ENCODE data around the gene ZSCAN5C.

The ZSCAN5C gene

DNA sequence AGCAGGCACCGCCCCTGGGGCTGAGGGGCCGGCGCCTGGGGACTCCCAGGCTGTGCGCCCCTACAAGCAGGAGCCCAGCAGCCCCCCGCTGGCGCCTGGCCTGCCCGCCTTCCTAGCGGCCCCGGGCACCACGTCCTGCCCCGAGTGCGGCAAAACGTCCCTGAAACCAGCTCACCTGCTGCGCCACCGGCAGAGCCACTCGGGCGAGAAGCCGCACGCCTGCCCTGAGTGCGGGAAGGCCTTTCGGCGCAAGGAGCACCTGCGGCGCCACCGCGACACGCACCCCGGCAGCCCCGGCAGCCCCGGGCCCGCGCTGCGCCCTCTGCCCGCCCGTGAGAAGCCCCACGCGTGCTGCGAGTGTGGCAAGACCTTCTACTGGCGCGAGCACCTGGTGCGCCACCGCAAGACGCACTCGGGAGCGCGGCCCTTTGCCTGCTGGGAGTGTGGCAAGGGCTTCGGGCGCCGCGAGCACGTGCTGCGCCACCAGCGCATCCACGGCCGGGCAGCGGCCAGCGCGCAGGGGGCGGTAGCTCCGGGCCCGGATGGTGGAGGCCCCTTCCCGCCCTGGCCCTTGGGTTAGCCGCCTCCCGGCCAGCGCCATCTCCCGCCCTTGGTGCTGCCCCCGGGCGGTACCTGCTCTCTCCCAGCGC, 42.3 kb upstream of the ZSCAN5C start:
- Histone ChIP-seq H3K4me1 (ENCODE audit: control insufficient read depth, insufficient read depth, low read length) (no peaks in the 10 kb centered on the region), H3K4me3 (ENCODE audit: low read depth, low read length) (no peak overlapping the region), H3K9me3 (ENCODE audit: control insufficient read depth, insufficient read depth, low read depth, low read length) (no peaks in the 10 kb centered on the region), H3K27ac (ENCODE audit: extremely low read depth, low read depth, low read length) (no peak overlapping the region), H3K36me3 (ENCODE audit: control insufficient read depth in 2 of 2, insufficient read depth in 1 of 2, low read length in 2 of 2) (peaks cover 17 to 64% of the 10 kb centered on the region in 2 experiments)
- ChIA-PET CTCF (interaction anchor here (1.1 kb wide), 1 partner anchor 78 kb away, joined by 4 read pairs; no protein-coding TSS in a partner anchor), POLR2A (no interaction called here)
- TF ChIP-seq ZIC2 (tag by site-specific recombination; IDR thresholded peaks at IDR 0.05) (no peak), ZNF514 (tag by site-specific recombination; IDR thresholded peaks at IDR 0.05) (no peak), ZNF239 (tag by site-specific recombination; IDR thresholded peaks at IDR 0.05) (no peak), SP2 (tag by site-specific recombination; IDR thresholded peaks at IDR 0.05) (no peak), ZNF747 (tag by site-specific recombination; IDR thresholded peaks at IDR 0.05) (no peak), ZFP69B (tag by site-specific recombination; IDR thresholded peaks at IDR 0.05) (no peak)
- TF ChIP-seq, protein P1, sequence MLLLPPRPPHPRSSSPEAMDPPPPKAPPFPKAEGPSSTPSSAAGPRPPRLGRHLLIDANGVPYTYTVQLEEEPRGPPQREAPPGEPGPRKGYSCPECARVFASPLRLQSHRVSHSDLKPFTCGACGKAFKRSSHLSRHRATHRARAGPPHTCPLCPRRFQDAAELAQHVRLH (tag by site-specific recombination; IDR thresholded peaks at IDR 0.05) = no peak
- TF ChIP-seq, protein P2, sequence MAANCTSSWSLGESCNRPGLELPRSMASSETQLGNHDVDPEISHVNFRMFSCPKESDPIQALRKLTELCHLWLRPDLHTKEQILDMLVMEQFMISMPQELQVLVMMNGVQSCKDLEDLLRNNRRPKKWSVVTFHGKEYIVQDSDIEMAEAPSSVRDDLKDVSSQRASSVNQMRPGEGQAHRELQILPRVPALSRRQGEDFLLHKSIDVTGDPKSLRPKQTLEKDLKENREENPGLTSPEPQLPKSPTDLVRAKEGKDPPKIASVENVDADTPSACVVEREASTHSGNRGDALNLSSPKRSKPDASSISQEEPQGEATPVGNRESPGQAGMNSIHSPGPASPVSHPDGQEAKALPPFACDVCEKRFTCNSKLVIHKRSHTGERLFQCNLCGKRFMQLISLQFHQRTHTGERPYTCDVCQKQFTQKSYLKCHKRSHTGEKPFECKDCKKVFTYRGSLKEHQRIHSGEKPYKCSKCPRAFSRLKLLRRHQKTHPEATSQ (tag by site-specific recombination; IDR thresholded peaks at IDR 0.05) = no peak

DNA sequence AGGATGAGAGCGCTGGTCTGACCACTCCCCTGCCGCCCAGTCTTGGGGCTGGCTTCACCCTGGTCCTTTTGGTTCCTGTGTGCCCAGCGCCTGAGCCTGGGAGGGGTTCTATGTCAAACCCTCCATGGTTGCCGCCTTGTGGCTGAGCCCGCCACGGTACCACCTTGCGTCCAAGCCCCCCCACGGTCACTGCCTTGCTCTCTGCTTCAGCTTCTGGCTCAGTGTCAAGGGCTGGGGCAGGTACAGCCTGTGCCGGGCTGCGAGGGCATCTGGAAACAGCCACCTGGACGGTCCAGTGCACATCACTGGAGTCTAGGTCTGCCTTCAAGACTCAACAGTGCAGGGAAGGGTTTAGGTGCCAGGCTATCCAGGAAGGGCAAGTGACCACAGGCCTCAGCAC, 40.5 kb upstream of the ZSCAN5C start:
- Histone ChIP-seq H3K9me3 (ENCODE audit: control insufficient read depth, insufficient read depth, low read depth, low read length) (no peaks in the 10 kb centered on the region), H3K4me1 (ENCODE audit: control insufficient read depth, insufficient read depth, low read length) (no peaks in the 10 kb centered on the region), H3K4me3 (ENCODE audit: low read depth, low read length) (no peak overlapping the region), H3K36me3 (ENCODE audit: control insufficient read depth in 2 of 2, insufficient read depth in 1 of 2, low read length in 2 of 2) (peaks cover 13 to 46% of the 10 kb centered on the region in 2 experiments), H3K27ac (ENCODE audit: extremely low read depth, low read depth, low read length) (no peak overlapping the region)
- TF ChIP-seq ZNF837 (tag by site-specific recombination; IDR thresholded peaks at IDR 0.05) (no peak), ZNF394 (tag by site-specific recombination; IDR thresholded peaks at IDR 0.05; ENCODE audit: borderline replicate concordance) (no peak), ZBTB7A (tag by site-specific recombination; IDR thresholded peaks at IDR 0.05; ENCODE audit: low read depth) (no peak), GFI1B (tag by site-specific recombination; IDR thresholded peaks at IDR 0.05) (no peak), SP3 (tag by site-specific recombination; IDR thresholded peaks at IDR 0.05) (no peak), ZNF426 (tag by site-specific recombination; IDR thresholded peaks at IDR 0.05) (no peak), ZNF19 (tag by site-specific recombination; IDR thresholded peaks at IDR 0.05; ENCODE audit: low read depth) (no peak), ZNF2 (tag by site-specific recombination; IDR thresholded peaks at IDR 0.05) (no peak), SCRT1 (tag by site-specific recombination; IDR thresholded peaks at IDR 0.05; ENCODE audit: borderline replicate concordance) (no peak), ZNF701 (tag by site-specific recombination; IDR thresholded peaks at IDR 0.05) (no peak), HOXC10 (CRISPR knock-in tag; IDR thresholded peaks at IDR 0.05) (no peak), ZNF571 (tag by site-specific recombination; IDR thresholded peaks at IDR 0.05) (no peak), ZNF311 (tag by site-specific recombination; IDR thresholded peaks at IDR 0.05; ENCODE audit: borderline replicate concordance) (no peak), ZNF658 (tag by site-specific recombination; IDR thresholded peaks at IDR 0.05) (no peak), ZNF175 (tag by site-specific recombination; IDR thresholded peaks at IDR 0.05) (no peak), ZNF629 (tag by site-specific recombination; IDR thresholded peaks at IDR 0.05) (no peak)
- TF ChIP-seq, protein P2 (tag by site-specific recombination; IDR thresholded peaks at IDR 0.05) = no peak
- TF ChIP-seq, protein P3, sequence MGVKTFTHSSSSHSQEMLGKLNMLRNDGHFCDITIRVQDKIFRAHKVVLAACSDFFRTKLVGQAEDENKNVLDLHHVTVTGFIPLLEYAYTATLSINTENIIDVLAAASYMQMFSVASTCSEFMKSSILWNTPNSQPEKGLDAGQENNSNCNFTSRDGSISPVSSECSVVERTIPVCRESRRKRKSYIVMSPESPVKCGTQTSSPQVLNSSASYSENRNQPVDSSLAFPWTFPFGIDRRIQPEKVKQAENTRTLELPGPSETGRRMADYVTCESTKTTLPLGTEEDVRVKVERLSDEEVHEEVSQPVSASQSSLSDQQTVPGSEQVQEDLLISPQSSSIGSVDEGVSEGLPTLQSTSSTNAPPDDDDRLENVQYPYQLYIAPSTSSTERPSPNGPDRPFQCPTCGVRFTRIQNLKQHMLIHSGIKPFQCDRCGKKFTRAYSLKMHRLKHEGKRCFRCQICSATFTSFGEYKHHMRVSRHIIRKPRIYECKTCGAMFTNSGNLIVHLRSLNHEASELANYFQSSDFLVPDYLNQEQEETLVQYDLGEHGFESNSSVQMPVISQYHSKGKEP (tag by site-specific recombination; IDR thresholded peaks at IDR 0.05) = no peak
- POLR2A ChIA-PET = no interaction called here
- CTCF ChIA-PET = interaction anchor here (1.0 kb wide), 1 partner anchor 92 kb away, joined by 3 read pairs; no protein-coding TSS in a partner anchor
